Loucy (cell line): ENCODE data around the gene MAP3K5.

Experiments
- EZH2phosphoT487 ChIP-seq: fragments of 200-600 bp; IDR thresholded peaks from 2 replicates; pipeline ENCODE4 v1.6.1; 2018; ENCODE audit warnings: antibody characterized with exemption, mild to moderate bottlenecking, moderate library complexity, borderline replicate concordance
- TF ChIP-seq, protein P1 (sequence below): fragments of 200-600 bp; sonication (generic); conservative IDR thresholded peaks from 2 replicates; pipeline ENCODE4 v1.5.1; 2014; ENCODE audit warnings: mild to moderate bottlenecking, antibody characterized with exemption, low read length

DNA sequence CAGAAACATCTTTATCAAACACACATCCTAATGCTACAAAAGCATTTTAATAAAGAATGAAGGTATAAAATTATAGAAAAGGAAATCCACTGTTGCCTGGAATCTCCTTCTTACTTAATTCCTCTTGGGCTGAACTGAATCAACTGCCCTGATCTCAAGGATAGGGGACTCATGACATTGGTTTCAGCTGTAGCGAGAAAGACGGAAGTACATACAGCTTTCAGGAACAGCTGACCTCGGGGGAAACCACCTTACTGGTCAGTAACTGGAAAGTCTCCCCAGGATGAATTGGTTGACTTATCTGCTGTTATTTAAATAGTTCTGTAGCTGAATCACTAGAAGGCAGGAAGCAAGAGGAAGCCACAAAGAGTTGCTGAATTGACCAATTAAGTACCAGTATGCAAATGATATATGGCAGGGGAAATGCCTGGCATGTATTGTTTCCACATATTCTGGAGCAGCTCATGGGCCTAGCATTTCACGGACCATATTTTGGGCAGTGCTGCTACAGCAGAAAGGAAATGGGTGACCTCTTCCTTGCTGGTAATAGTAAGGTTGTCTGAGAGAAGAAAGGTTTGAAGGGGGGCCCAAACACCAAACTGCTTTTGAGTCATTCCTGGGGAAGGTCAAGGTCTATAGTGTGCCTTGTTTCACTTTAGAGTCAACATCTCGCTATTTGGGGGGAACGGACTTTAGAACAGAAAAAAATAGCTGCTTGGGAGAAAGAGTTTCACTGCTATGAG is 198.4 kb downstream of the MAP3K5 start:
- TF ChIP-seq EZH2phosphoT487: no peak
- TF ChIP-seq, protein P1, sequence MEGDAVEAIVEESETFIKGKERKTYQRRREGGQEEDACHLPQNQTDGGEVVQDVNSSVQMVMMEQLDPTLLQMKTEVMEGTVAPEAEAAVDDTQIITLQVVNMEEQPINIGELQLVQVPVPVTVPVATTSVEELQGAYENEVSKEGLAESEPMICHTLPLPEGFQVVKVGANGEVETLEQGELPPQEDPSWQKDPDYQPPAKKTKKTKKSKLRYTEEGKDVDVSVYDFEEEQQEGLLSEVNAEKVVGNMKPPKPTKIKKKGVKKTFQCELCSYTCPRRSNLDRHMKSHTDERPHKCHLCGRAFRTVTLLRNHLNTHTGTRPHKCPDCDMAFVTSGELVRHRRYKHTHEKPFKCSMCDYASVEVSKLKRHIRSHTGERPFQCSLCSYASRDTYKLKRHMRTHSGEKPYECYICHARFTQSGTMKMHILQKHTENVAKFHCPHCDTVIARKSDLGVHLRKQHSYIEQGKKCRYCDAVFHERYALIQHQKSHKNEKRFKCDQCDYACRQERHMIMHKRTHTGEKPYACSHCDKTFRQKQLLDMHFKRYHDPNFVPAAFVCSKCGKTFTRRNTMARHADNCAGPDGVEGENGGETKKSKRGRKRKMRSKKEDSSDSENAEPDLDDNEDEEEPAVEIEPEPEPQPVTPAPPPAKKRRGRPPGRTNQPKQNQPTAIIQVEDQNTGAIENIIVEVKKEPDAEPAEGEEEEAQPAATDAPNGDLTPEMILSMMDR: no peak
